Neutrophil (primary cell): ENCODE results near the gene NUDT14.

Experiments
- H3K27ac ChIP-seq: fragments of 200-600 bp; sonication (generic); 2 replicates; pipeline ENCODE4 v1.5.1; 2016; ENCODE audit warnings: mild to moderate bottlenecking, moderate library complexity
- H3K27me3 ChIP-seq: fragments of 200-600 bp; sonication (generic); 2 replicates; pipeline ENCODE4 v1.6.0; 2016; ENCODE audit warnings: mild to moderate bottlenecking
- H3K36me3 ChIP-seq: fragments of 200-600 bp; sonication (generic); 2 replicates; pipeline ENCODE4 v1.5.1; 2017
- H3K4me1 ChIP-seq, 2 experiments: fragments of 200-600 bp in 1 of 2; sonication (generic) in 1 of 2; 1 replicate in 1 of 2; 2 replicates in 1 of 2; pipeline versions ENCODE4 v1.5.1 to v1.6.1; 2013 to 2016; ENCODE audit warnings: low read depth in 1 of 2, low read length in 1 of 2, mild to moderate bottlenecking in 1 of 2, moderate library complexity in 1 of 2; ENCODE audit not compliant: control insufficient read depth in 1 of 2, insufficient read depth in 1 of 2
- H3K4me3 ChIP-seq, 2 experiments: fragments of 200-600 bp in 1 of 2; sonication (generic) in 1 of 2; 1 replicate in 1 of 2; 2 replicates in 1 of 2; pipeline ENCODE4 v1.5.1; 2013 to 2016; ENCODE audit warnings: low read depth in 1 of 2, low read length in 1 of 2, mild to moderate bottlenecking in 1 of 2, moderate library complexity in 1 of 2
- H3K9me3 ChIP-seq: fragments of 200-600 bp; sonication (generic); 2 replicates; pipeline ENCODE4 v1.5.1; 2016
- CTCF ChIP-seq: fragments of 200-600 bp; sonication (generic); IDR thresholded peaks from 2 replicates; pipeline ENCODE4 v1.5.1; 2016; ENCODE audit warnings: antibody characterized with exemption

The NUDT14 gene

GRCh38 chr14:105211086-105211757 lies 30.1 kb upstream of the NUDT14 start:
- H3K36me3 ChIP-seq: peaks cover 23% of the 10 kb centered on the region
- H3K9me3 ChIP-seq: no peaks in the 10 kb centered on the region
- no peaks in the 10 kb centered on the region for H3K27me3 ChIP-seq
- no peak overlapping the region for H3K4me3 ChIP-seq
- TF ChIP-seq CTCF: no peak
- no peak overlapping the region for H3K27ac ChIP-seq
- no peaks in the 10 kb centered on the region for H3K4me1 ChIP-seq

GRCh38 chr14:105210266-105211025 lies 29.3 kb upstream of the NUDT14 start:
- Histone ChIP-seq H3K27ac (no peak overlapping the region), H3K9me3 (no peaks in the 10 kb centered on the region), H3K27me3 (peaks cover 6% of the 10 kb centered on the region), H3K4me3 (no peak overlapping the region), H3K36me3 (peaks cover 23% of the 10 kb centered on the region), H3K4me1 (no peaks in the 10 kb centered on the region)
- no peak for TF ChIP-seq CTCF

- Histone ChIP-seq H3K4me3 (no peak overlapping the region), H3K36me3 (peaks cover 23% of the 10 kb centered on the region), H3K4me1 (no peaks in the 10 kb centered on the region), H3K27ac (no peak overlapping the region), H3K9me3 (no peaks in the 10 kb centered on the region), H3K27me3 (peaks cover 14% of the 10 kb centered on the region)
- no peak for TF ChIP-seq CTCF
Observed at GRCh38 chr14:105209646-105210045, 28.5 kb upstream of the NUDT14 start.

GRCh38 chr14:105209091-105209490 lies 28.0 kb upstream of the NUDT14 start:
- Histone ChIP-seq H3K27me3 (peaks cover 20% of the 10 kb centered on the region), H3K9me3 (no peaks in the 10 kb centered on the region), H3K4me3 (no peak overlapping the region), H3K27ac (no peak overlapping the region), H3K36me3 (peaks cover 23% of the 10 kb centered on the region), H3K4me1 (no peaks in the 10 kb centered on the region)
- TF ChIP-seq CTCF: no peak

GRCh38 chr14:105208738-105209075 lies 27.6 kb upstream of the NUDT14 start:
- peaks cover 24% of the 10 kb centered on the region for H3K27me3 ChIP-seq
- no peak overlapping the region for H3K4me3 ChIP-seq
- no peaks in the 10 kb centered on the region for H3K4me1 ChIP-seq
- H3K9me3 ChIP-seq: no peaks in the 10 kb centered on the region
- no peak overlapping the region for H3K27ac ChIP-seq
- TF ChIP-seq CTCF: no peak
- H3K36me3 ChIP-seq: peaks cover 23% of the 10 kb centered on the region
